HepG2 (cell line): ENCODE data around the gene PREX1. TPM values are rescaled to one million over a fixed set of nuclear protein-coding genes. Genes with fewer than 3 reads are reported as not detected.

Source experiments
- AGO1 ChIP-seq: fragments of 200-400 bp; formaldehyde crosslinking; IDR thresholded peaks from 2 replicates; pipeline ENCODE4 v1.6.1; 2017; ENCODE audit warnings: mild to moderate bottlenecking, low read depth, low read length, moderate library complexity; ENCODE audit not compliant: poor library complexity, severe bottlenecking
- AGO2 ChIP-seq: fragments of 200-400 bp; formaldehyde crosslinking; optimal IDR thresholded peaks from 2 replicates; pipeline ENCODE3; 2017; ENCODE audit warnings: mild to moderate bottlenecking, low read depth, low read length, moderate library complexity
- ARNT2 ChIP-seq: sonication (generic); formaldehyde crosslinking; IDR thresholded peaks from 2 replicates; pipeline ENCODE4 v1.8.0; 2022; ENCODE audit warnings: mild to moderate bottlenecking, low read depth, missing genetic modification reagents, moderate library complexity
- BATF2 ChIP-seq: sonication (generic); formaldehyde crosslinking; IDR thresholded peaks from 2 replicates; pipeline ENCODE4 v1.8.0; 2022; ENCODE audit warnings: mild to moderate bottlenecking, missing genetic modification reagents, moderate library complexity
- GTF3A ChIP-seq: sonication (generic); formaldehyde crosslinking; conservative IDR thresholded peaks from 2 replicates; pipeline ENCODE4 v1.4.0; 2020; ENCODE audit warnings: mild to moderate bottlenecking, missing genetic modification reagents
- HOXA3 ChIP-seq: sonication (generic); formaldehyde crosslinking; IDR thresholded peaks from 2 replicates; pipeline ENCODE4 v1.5.0; 2020; ENCODE audit warnings: missing genetic modification reagents
- HOXD1 ChIP-seq: sonication (generic); formaldehyde crosslinking; IDR thresholded peaks from 2 replicates; pipeline ENCODE4 v1.5.0; 2020; ENCODE audit warnings: missing genetic modification reagents
- KAT8 ChIP-seq: IDR thresholded peaks from 2 replicates; pipeline ENCODE4 v1.6.1; 2016; ENCODE audit warnings: missing genetic modification reagents, missing compliant biosample characterization
- RXRB ChIP-seq: IDR thresholded peaks from 2 replicates; pipeline ENCODE4 v1.6.1; 2016; ENCODE audit warnings: borderline replicate concordance, missing genetic modification reagents, missing compliant biosample characterization
- TFE3 ChIP-seq: IDR thresholded peaks from 2 replicates; pipeline ENCODE4 v1.6.1; 2016
- TSC22D2 ChIP-seq: sonication (generic); formaldehyde crosslinking; IDR thresholded peaks from 2 replicates; pipeline ENCODE4 v1.5.1; 2020; ENCODE audit warnings: missing genetic modification reagents, mild to moderate bottlenecking, borderline replicate concordance
- ZNF513 ChIP-seq: sonication (generic); formaldehyde crosslinking; conservative IDR thresholded peaks from 2 replicates; pipeline ENCODE4 v1.5.0; 2020; ENCODE audit warnings: missing genetic modification reagents
- ZNF564 ChIP-seq: sonication (generic); formaldehyde crosslinking; IDR thresholded peaks from 2 replicates; pipeline ENCODE4 v1.8.1; 2023; ENCODE audit warnings: mild to moderate bottlenecking, missing genetic modification reagents
- ZNF776 ChIP-seq: sonication (generic); formaldehyde crosslinking; IDR thresholded peaks from 2 replicates; pipeline ENCODE4 v1.4.0; 2020; ENCODE audit warnings: mild to moderate bottlenecking, missing genetic modification reagents
- ZNF788 ChIP-seq: sonication (generic); formaldehyde crosslinking; IDR thresholded peaks from 2 replicates; pipeline ENCODE4 v1.5.0; 2020; ENCODE audit warnings: mild to moderate bottlenecking, missing genetic modification reagents, borderline replicate concordance
- polyA plus RNA-seq, 8 experiments: library from polyadenylated mRNA; depleted of rRNA in 3 of 8; stranded (reverse) in 7 of 8; unstranded in 1 of 8; fragments of >200 nt; fragmentation: Illumina TruSeq in 4 of 8; extraction: Trizol in 4 of 8; gene quantifications; 2 replicates each; pipeline versions ENCODE4 v1.2.1 to v1.2.3, GENCODE V29; 2011 to 2016; ENCODE audit warnings: low read depth in 4 of 8, missing spikeins in 1 of 8, mixed read lengths in 1 of 8; ENCODE audit not compliant: insufficient read depth in 1 of 8
- total RNA-seq, 5 experiments: library from RNA; depleted of rRNA; stranded (reverse); fragments of >200 nt; fragmentation: Illumina TruSeq; extraction: Trizol; gene quantifications; 2 replicates each; pipeline ENCODE4 v1.2.3, GENCODE V29; 2016; ENCODE audit warnings: low read depth in 1 of 5
- TF ChIP-seq, protein P1 (sequence below): sonication (generic); formaldehyde crosslinking; IDR thresholded peaks from 2 replicates; pipeline ENCODE4 v1.5.0; 2020; ENCODE audit warnings: mild to moderate bottlenecking, missing genetic modification reagents, borderline replicate concordance

Gene PREX1
- total and polyA plus RNA-seq, 2 of the 13 experiments (the other 11 are each of a cell fraction or from before 2014, with no cell fraction given): 0.02 to 0.04 TPM

GRCh38 chr20:48609491-48609978 is 218.3 kb downstream of the PREX1 start (continued):
- no peak for TF ChIP-seq ZNF513 (CRISPR knock-in tag)
- TF ChIP-seq AGO1: no peak
- TF ChIP-seq TSC22D2: no peak
- TF ChIP-seq ZNF564 (CRISPR knock-in tag): no peak
- TF ChIP-seq, protein P1, sequence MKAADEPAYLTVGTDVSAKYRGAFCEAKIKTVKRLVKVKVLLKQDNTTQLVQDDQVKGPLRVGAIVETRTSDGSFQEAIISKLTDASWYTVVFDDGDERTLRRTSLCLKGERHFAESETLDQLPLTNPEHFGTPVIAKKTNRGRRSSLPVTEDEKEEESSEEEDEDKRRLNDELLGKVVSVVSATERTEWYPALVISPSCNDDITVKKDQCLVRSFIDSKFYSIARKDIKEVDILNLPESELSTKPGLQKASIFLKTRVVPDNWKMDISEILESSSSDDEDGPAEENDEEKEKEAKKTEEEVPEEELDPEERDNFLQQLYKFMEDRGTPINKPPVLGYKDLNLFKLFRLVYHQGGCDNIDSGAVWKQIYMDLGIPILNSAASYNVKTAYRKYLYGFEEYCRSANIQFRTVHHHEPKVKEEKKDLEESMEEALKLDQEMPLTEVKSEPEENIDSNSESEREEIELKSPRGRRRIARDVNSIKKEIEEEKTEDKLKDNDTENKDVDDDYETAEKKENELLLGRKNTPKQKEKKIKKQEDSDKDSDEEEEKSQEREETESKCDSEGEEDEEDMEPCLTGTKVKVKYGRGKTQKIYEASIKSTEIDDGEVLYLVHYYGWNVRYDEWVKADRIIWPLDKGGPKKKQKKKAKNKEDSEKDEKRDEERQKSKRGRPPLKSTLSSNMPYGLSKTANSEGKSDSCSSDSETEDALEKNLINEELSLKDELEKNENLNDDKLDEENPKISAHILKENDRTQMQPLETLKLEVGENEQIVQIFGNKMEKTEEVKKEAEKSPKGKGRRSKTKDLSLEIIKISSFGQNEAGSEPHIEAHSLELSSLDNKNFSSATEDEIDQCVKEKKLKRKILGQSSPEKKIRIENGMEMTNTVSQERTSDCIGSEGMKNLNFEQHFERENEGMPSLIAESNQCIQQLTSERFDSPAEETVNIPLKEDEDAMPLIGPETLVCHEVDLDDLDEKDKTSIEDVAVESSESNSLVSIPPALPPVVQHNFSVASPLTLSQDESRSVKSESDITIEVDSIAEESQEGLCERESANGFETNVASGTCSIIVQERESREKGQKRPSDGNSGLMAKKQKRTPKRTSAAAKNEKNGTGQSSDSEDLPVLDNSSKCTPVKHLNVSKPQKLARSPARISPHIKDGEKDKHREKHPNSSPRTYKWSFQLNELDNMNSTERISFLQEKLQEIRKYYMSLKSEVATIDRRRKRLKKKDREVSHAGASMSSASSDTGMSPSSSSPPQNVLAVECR: no peak
- no peak for TF ChIP-seq AGO2
- 0 out of 2 replicates have a peak, but pooled peaks have one; percentile 24 for TF ChIP-seq HOXA3 (CRISPR knock-in tag)
- TF ChIP-seq ZNF788 (CRISPR knock-in tag): no peak
- no peak for TF ChIP-seq ARNT2
- peak; percentile 37; the same call in 1 of the 2 replicates for TF ChIP-seq RXRB (CRISPR knock-in tag)
- no peak for TF ChIP-seq HOXD1
- no peak for TF ChIP-seq TFE3 (CRISPR knock-in tag)
- TF ChIP-seq ZNF776 (CRISPR knock-in tag): no peak
- no peak for TF ChIP-seq KAT8
- no peak for TF ChIP-seq GTF3A
- TF ChIP-seq BATF2 (CRISPR knock-in tag): no peak
